WTC11 (cell line): ENCODE data around the gene GDPD4. TPM values are rescaled to one million over a fixed set of nuclear protein-coding genes. Genes with fewer than 3 reads are reported as not detected.

Source experiments
- ATAC-seq: fragments of 200-7000 bp; cut with Tn5 transposase; 2 replicates; pipeline ENCODE4 v1.10.0; 2021; ENCODE audit warnings: mild to moderate bottlenecking, moderate library complexity
- CTCF ChIA-PET: fragments of 300-600 bp; sonication (Branson Sonifier 250); formaldehyde crosslinking; loops from one replicate; lab custom pipeline; 2021; ENCODE audit warnings: antibody characterized with exemption; lab: Charles Lee
- POLR2A ChIA-PET: fragments of 350-600 bp; sonication (Branson Sonifier 250); formaldehyde crosslinking; loops from one replicate; lab custom pipeline; 2021; ENCODE audit warnings: antibody characterized with exemption; lab: Charles Lee
- DNase-seq: peaks from one replicate; pipeline ENCODE4 v3.0.0; 2021; ENCODE audit warnings: low spot score
- H3K27ac Mint-ChIP-seq: 2 replicates; pipeline ENCODE4 v1.8.0; 2021; ENCODE audit warnings: mixed read lengths
- H3K27me3 Mint-ChIP-seq: 2 replicates; pipeline ENCODE4 v1.8.0; 2021; ENCODE audit warnings: low read depth, mild to moderate bottlenecking, moderate library complexity, mixed read lengths
- H3K36me3 Mint-ChIP-seq: 2 replicates; pipeline ENCODE4 v1.8.0; 2021; ENCODE audit warnings: mixed read lengths
- H3K4me1 Mint-ChIP-seq: 2 replicates; pipeline ENCODE4 v1.8.0; 2022; ENCODE audit warnings: mixed read lengths
- H3K4me3 Mint-ChIP-seq: 2 replicates; pipeline ENCODE4 v1.8.0; 2021; ENCODE audit warnings: mild to moderate bottlenecking, moderate library complexity, mixed read lengths
- H3K9me3 Mint-ChIP-seq: 2 replicates; pipeline ENCODE4 v1.8.0; 2021; ENCODE audit warnings: mixed read lengths
- E2F5 ChIP-seq: sonication (generic); formaldehyde crosslinking; IDR thresholded peaks from 2 replicates; pipeline ENCODE4 v1.8.1; 2022; ENCODE audit warnings: mild to moderate bottlenecking, moderate library complexity, missing genetic modification reagents
- ESRRA ChIP-seq: sonication (generic); formaldehyde crosslinking; IDR thresholded peaks from 2 replicates; pipeline ENCODE4 v1.8.1; 2022; ENCODE audit warnings: mild to moderate bottlenecking, missing genetic modification reagents, borderline replicate concordance
- FOXK1 ChIP-seq: sonication (generic); formaldehyde crosslinking; IDR thresholded peaks from 2 replicates; pipeline ENCODE4 v1.8.0; 2022; ENCODE audit warnings: mild to moderate bottlenecking, moderate library complexity, missing genetic modification reagents
- JAZF1 ChIP-seq: fragments of 250-450 bp; sonication (Bioruptor Pico); IDR thresholded peaks from 2 replicates; pipeline ENCODE4 v1.9.0; 2021; ENCODE audit warnings: moderate library complexity, mild to moderate bottlenecking, inconsistent platforms
- KAT7 ChIP-seq: sonication (generic); formaldehyde crosslinking; IDR thresholded peaks from 2 replicates; pipeline ENCODE4 v1.8.1; 2023; ENCODE audit warnings: missing genetic modification reagents, mild to moderate bottlenecking, borderline replicate concordance
- MYBL2 ChIP-seq: sonication (generic); formaldehyde crosslinking; IDR thresholded peaks from 2 replicates; pipeline ENCODE4 v1.8.1; 2023; ENCODE audit warnings: mild to moderate bottlenecking, moderate library complexity, missing genetic modification reagents
- NFYB ChIP-seq: sonication (generic); formaldehyde crosslinking; conservative IDR thresholded peaks from 2 replicates; pipeline ENCODE4 v1.8.0; 2022; ENCODE audit warnings: low read depth, missing genetic modification reagents
- PREB ChIP-seq: sonication (generic); formaldehyde crosslinking; IDR thresholded peaks from 2 replicates; pipeline ENCODE4 v1.8.1; 2022; ENCODE audit warnings: mild to moderate bottlenecking, missing genetic modification reagents, moderate library complexity, borderline replicate concordance
- TCF7 ChIP-seq: sonication (generic); formaldehyde crosslinking; IDR thresholded peaks from 2 replicates; pipeline ENCODE4 v1.8.0; 2022; ENCODE audit warnings: mild to moderate bottlenecking, low read depth, missing genetic modification reagents, moderate library complexity
- TP53 ChIP-seq: sonication (generic); formaldehyde crosslinking; IDR thresholded peaks from 2 replicates; pipeline ENCODE4 v1.8.1; 2023; ENCODE audit warnings: mild to moderate bottlenecking, missing genetic modification reagents
- USF1 ChIP-seq: sonication (generic); formaldehyde crosslinking; IDR thresholded peaks from 2 replicates; pipeline ENCODE4 v1.8.0; 2022; ENCODE audit warnings: mild to moderate bottlenecking, missing genetic modification reagents
- ZNF263 ChIP-seq: sonication (generic); formaldehyde crosslinking; IDR thresholded peaks from 2 replicates; pipeline ENCODE4 v1.8.1; 2022; ENCODE audit warnings: low read depth, mild to moderate bottlenecking, moderate library complexity, missing genetic modification reagents
- ZNF423 ChIP-seq: fragments of 250-450 bp; sonication (Bioruptor Pico); IDR thresholded peaks from 2 replicates; pipeline ENCODE4 v2.1.2; 2022; ENCODE audit warnings: mild to moderate bottlenecking, moderate library complexity
- ZNF425 ChIP-seq: fragments of 250-450 bp; sonication (Bioruptor Pico); conservative IDR thresholded peaks from 2 replicates; pipeline ENCODE4 v1.9.0; 2021; ENCODE audit warnings: mild to moderate bottlenecking
- ZNF532 ChIP-seq: fragments of 250-450 bp; sonication (Bioruptor Pico); IDR thresholded peaks from 2 replicates; pipeline ENCODE4 v1.9.0; 2021; ENCODE audit warnings: mild to moderate bottlenecking, borderline replicate concordance
- total RNA-seq: library from RNA; stranded (reverse); gene quantifications from 3 replicates; pipeline ENCODE4 v1.2.3, GENCODE V29; 2021
- TF ChIP-seq, protein P1 (sequence below): sonication (generic); formaldehyde crosslinking; IDR thresholded peaks from 2 replicates; pipeline ENCODE4 v1.8.0; 2022; ENCODE audit warnings: mild to moderate bottlenecking, missing genetic modification reagents
- TF ChIP-seq, protein P2 (sequence below): sonication (generic); formaldehyde crosslinking; conservative IDR thresholded peaks from 2 replicates; pipeline ENCODE4 v1.8.1; 2023; ENCODE audit warnings: mild to moderate bottlenecking, low read depth, missing genetic modification reagents, moderate library complexity
- TF ChIP-seq, protein P3 (sequence below): sonication (generic); formaldehyde crosslinking; IDR thresholded peaks from 2 replicates; pipeline ENCODE4 v1.8.0; 2023; ENCODE audit warnings: missing genetic modification reagents

The GDPD4 gene
- total RNA-seq, 1 experiment from 2014 or later, result not detected

DNA sequence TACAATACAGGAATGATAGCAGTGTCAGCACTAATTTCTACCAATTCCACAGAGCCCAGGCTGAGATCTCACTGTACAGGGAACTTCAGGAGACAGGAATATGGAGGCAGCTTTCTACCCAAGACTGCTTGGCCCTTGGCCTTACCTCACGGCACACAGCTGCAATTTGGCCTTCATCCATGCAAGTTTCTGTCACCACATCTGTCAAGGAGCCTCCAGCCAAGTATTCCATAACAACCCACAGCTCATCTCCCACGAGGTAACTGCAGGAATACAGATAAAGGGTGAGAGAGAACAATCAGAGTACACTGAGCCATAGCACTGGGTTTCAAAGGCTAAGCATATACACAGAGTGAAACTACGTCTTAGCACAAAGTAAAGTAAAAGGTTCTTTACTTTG lies 39.0 kb upstream of the GDPD4 start:
- no peaks in the 10 kb centered on the region for H3K9me3 Mint-ChIP-seq
- H3K27ac Mint-ChIP-seq, result no peak overlapping the region
- DNase-seq, result no peak
- CTCF ChIA-PET, result interaction anchor here (0.6 to 1.7 kb wide), 2 partner anchors 44 to 50 kb away, joined by 3 to 4 read pairs; no protein-coding TSS in a partner anchor
- POLR2A ChIA-PET, result no interaction called here
- peaks cover 57% of the 10 kb centered on the region for H3K36me3 Mint-ChIP-seq
- TF ChIP-seq MYBL2 (CRISPR knock-in tag) (no peak), PREB (no peak)
- no peak for ATAC-seq
- H3K4me1 Mint-ChIP-seq, result no peaks in the 10 kb centered on the region
- no peaks in the 10 kb centered on the region for H3K27me3 Mint-ChIP-seq
- H3K4me3 Mint-ChIP-seq, result no peak overlapping the region

GRCh38 chr11:77332259-77332658 lies 30.8 kb upstream of the GDPD4 start:
- no peaks in the 10 kb centered on the region for H3K4me1 Mint-ChIP-seq
- H3K27me3 Mint-ChIP-seq, result no peaks in the 10 kb centered on the region
- POLR2A ChIA-PET, result interaction anchor here (0.6 kb wide), 1 partner anchor 475 kb away, joined by 3 read pairs; no protein-coding TSS in a partner anchor
- no peak overlapping the region for H3K27ac Mint-ChIP-seq
- TF ChIP-seq TP53 (CRISPR knock-in tag) (no peak), KAT7 (CRISPR knock-in tag) (no peak), ZNF425 (CRISPR knock-in tag) (no peak), ZNF532 (CRISPR knock-in tag) (no peak), JAZF1 (CRISPR knock-in tag) (no peak), TCF7 (CRISPR knock-in tag) (no peak), E2F5 (CRISPR knock-in tag) (no peak), FOXK1 (CRISPR knock-in tag) (no peak), NFYB (CRISPR knock-in tag) (no peak), ZNF423 (CRISPR knock-in tag) (no peak), USF1 (no peak), ESRRA (CRISPR knock-in tag) (no peak), ZNF263 (CRISPR knock-in tag) (no peak)
- TF ChIP-seq, protein P1, sequence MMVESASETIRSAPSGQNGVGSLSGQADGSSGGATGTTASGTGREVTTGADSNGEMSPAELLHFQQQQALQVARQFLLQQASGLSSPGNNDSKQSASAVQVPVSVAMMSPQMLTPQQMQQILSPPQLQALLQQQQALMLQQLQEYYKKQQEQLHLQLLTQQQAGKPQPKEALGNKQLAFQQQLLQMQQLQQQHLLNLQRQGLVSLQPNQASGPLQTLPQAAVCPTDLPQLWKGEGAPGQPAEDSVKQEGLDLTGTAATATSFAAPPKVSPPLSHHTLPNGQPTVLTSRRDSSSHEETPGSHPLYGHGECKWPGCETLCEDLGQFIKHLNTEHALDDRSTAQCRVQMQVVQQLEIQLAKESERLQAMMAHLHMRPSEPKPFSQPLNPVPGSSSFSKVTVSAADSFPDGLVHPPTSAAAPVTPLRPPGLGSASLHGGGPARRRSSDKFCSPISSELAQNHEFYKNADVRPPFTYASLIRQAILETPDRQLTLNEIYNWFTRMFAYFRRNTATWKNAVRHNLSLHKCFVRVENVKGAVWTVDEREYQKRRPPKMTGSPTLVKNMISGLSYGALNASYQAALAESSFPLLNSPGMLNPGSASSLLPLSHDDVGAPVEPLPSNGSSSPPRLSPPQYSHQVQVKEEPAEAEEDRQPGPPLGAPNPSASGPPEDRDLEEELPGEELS, result no peak
- TF ChIP-seq, protein P2, sequence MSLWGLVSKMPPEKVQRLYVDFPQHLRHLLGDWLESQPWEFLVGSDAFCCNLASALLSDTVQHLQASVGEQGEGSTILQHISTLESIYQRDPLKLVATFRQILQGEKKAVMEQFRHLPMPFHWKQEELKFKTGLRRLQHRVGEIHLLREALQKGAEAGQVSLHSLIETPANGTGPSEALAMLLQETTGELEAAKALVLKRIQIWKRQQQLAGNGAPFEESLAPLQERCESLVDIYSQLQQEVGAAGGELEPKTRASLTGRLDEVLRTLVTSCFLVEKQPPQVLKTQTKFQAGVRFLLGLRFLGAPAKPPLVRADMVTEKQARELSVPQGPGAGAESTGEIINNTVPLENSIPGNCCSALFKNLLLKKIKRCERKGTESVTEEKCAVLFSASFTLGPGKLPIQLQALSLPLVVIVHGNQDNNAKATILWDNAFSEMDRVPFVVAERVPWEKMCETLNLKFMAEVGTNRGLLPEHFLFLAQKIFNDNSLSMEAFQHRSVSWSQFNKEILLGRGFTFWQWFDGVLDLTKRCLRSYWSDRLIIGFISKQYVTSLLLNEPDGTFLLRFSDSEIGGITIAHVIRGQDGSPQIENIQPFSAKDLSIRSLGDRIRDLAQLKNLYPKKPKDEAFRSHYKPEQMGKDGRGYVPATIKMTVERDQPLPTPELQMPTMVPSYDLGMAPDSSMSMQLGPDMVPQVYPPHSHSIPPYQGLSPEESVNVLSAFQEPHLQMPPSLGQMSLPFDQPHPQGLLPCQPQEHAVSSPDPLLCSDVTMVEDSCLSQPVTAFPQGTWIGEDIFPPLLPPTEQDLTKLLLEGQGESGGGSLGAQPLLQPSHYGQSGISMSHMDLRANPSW (CRISPR knock-in tag), result no peak
- TF ChIP-seq, protein P3, sequence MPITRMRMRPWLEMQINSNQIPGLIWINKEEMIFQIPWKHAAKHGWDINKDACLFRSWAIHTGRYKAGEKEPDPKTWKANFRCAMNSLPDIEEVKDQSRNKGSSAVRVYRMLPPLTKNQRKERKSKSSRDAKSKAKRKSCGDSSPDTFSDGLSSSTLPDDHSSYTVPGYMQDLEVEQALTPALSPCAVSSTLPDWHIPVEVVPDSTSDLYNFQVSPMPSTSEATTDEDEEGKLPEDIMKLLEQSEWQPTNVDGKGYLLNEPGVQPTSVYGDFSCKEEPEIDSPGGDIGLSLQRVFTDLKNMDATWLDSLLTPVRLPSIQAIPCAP (CRISPR knock-in tag), result no peak
- peaks cover 9% of the 10 kb centered on the region; the same call in 1 of the 2 replicates for H3K9me3 Mint-ChIP-seq
- CTCF ChIA-PET, result no interaction called here
- ATAC-seq, result no peak
- peaks cover 61% of the 10 kb centered on the region for H3K36me3 Mint-ChIP-seq
- DNase-seq, result no peak
- no peak overlapping the region for H3K4me3 Mint-ChIP-seq
